Epidermal melanocyte (primary cell): ENCODE measurements around the gene KIF23.
"Not testable (repeated sequence)": the region's sequence is repeated elsewhere in the genome, so short reads cannot be mapped to it uniquely, and the experiment has no call there.

Experiments used
- DNase-seq: peaks from one replicate; pipeline ENCODE4 v3.0.0; 2011; ENCODE audit warnings: low spot score; ENCODE audit not compliant: insufficient read length

Gene KIF23

GRCh38 chr15:69413822-69414700, at the start of gene KIF23:
Gene KIF23, plus strand, starts transcription at chr15:69414349. Its CDS starts 117 bp downstream, at chr15:69414466.
- peak; percentile 97 for DNase-seq

GRCh38 chr15:69367236-69367635, 46.9 kb upstream of the KIF23 start:
- DNase-seq = no peak

- DNase-seq = no peak
Measured at GRCh38 chr15:69369631-69370030, 44.5 kb upstream of the KIF23 start.

GRCh38 chr15:69373406-69373805, 40.7 kb upstream of the KIF23 start:
- no peak for DNase-seq

- DNase-seq = no peak
Measured at GRCh38 chr15:69375151-69375790, 38.9 kb upstream of the KIF23 start.

GRCh38 chr15:69377216-69377970, 36.8 kb upstream of the KIF23 start:
- no peak for DNase-seq

GRCh38 chr15:69380100-69380725, 33.9 kb upstream of the KIF23 start:
- DNase-seq = no peak

GRCh38 chr15:69380726-69381105, 33.4 kb upstream of the KIF23 start:
- DNase-seq = no peak

GRCh38 chr15:69382176-69382575, 32.0 kb upstream of the KIF23 start:
- not testable (repeated sequence) for DNase-seq

- not testable (repeated sequence) for DNase-seq
Measured at GRCh38 chr15:69384066-69384465, 30.1 kb upstream of the KIF23 start.

- no peak for DNase-seq
Measured at GRCh38 chr15:69384626-69385598, 29.2 kb upstream of the KIF23 start.

GRCh38 chr15:69385831-69386230, 28.3 kb upstream of the KIF23 start:
- DNase-seq = no peak

GRCh38 chr15:69386284-69386683, 27.9 kb upstream of the KIF23 start:
- no peak for DNase-seq

GRCh38 chr15:69388260-69388705, 25.9 kb upstream of the KIF23 start:
- peak; percentile 49 for DNase-seq

- no peak for DNase-seq
Measured at GRCh38 chr15:69389426-69389825, 24.7 kb upstream of the KIF23 start.

GRCh38 chr15:69390575-69390974, 23.6 kb upstream of the KIF23 start:
- no peak for DNase-seq

GRCh38 chr15:69391046-69391757, 22.9 kb upstream of the KIF23 start:
- no peak for DNase-seq

- no peak for DNase-seq
Measured at GRCh38 chr15:69392352-69392751, 21.8 kb upstream of the KIF23 start.

- DNase-seq = no peak
Measured at GRCh38 chr15:69393831-69394491, 20.2 kb upstream of the KIF23 start.
